OCI-LY1 (cell line): ENCODE measurements around the gene PRKACA.

Experiments
- H2AFZ ChIP-seq: fragments of 200-600 bp; sonication (generic), shearing (Covaris generic); 2 replicates; pipeline ENCODE4 v1.6.0; 2014; ENCODE audit warnings: antibody characterized with exemption, mild to moderate bottlenecking, low read length
- H3F3A ChIP-seq: fragments of 200-600 bp; sonication (generic), shearing (Covaris generic); 2 replicates; pipeline ENCODE4 v1.6.0; 2014; ENCODE audit warnings: mild to moderate bottlenecking, antibody characterized with exemption, low read length, moderate library complexity; ENCODE audit not compliant: insufficient read depth
- H3K27ac ChIP-seq: fragments of 200-600 bp; sonication (generic); 2 replicates; pipeline ENCODE4 v1.5.1; 2014; ENCODE audit warnings: low read length, mixed run types, mild to moderate bottlenecking, low read depth; ENCODE audit not compliant: poor library complexity, severe bottlenecking
- H3K27me3 ChIP-seq: fragments of 200-600 bp; sonication (generic); 2 replicates; pipeline ENCODE4 v1.6.0; 2014; ENCODE audit warnings: antibody characterized with exemption, mild to moderate bottlenecking, low read length, moderate library complexity; ENCODE audit not compliant: insufficient read depth
- H3K36me3 ChIP-seq: fragments of 200-600 bp; sonication (generic); 2 replicates; pipeline ENCODE4 v1.6.1; 2014; ENCODE audit warnings: mild to moderate bottlenecking, antibody characterized with exemption, low read length, moderate library complexity, mixed read lengths; ENCODE audit not compliant: insufficient read depth
- H3K4me1 ChIP-seq: fragments of 200-600 bp; sonication (generic); 2 replicates; pipeline ENCODE4 v1.5.1; 2014; ENCODE audit warnings: mild to moderate bottlenecking, low read length, moderate library complexity; ENCODE audit not compliant: insufficient read depth, severe bottlenecking
- H3K4me2 ChIP-seq: fragments of 200-600 bp; sonication (generic), shearing (Covaris generic); 2 replicates; pipeline ENCODE4 v1.6.1; 2014; ENCODE audit warnings: low read length
- H3K4me3 ChIP-seq: fragments of 200-600 bp; sonication (generic); 2 replicates; pipeline ENCODE4 v1.5.1; 2014; ENCODE audit warnings: low read length, low read depth, mild to moderate bottlenecking, mixed read lengths; ENCODE audit not compliant: poor library complexity, severe bottlenecking
- H3K79me2 ChIP-seq: fragments of 200-600 bp; shearing (Covaris generic); 2 replicates; pipeline ENCODE4 v1.6.1; 2016; ENCODE audit warnings: mixed run types, low read length, mixed read lengths; ENCODE audit not compliant: insufficient read depth
- H3K9ac ChIP-seq: fragments of 200-600 bp; sonication (generic), shearing (Covaris generic); 2 replicates; pipeline ENCODE4 v1.6.1; 2014; ENCODE audit warnings: mild to moderate bottlenecking, low read length, mixed read lengths
- H3K9me2 ChIP-seq: fragments of 200-600 bp; sonication (generic), shearing (Covaris generic); 2 replicates; pipeline ENCODE4 v1.6.1; 2014; ENCODE audit warnings: low read depth, mild to moderate bottlenecking, low read length, mixed read lengths
- H3K9me3 ChIP-seq: fragments of 200-600 bp; shearing (Covaris generic); 2 replicates; pipeline ENCODE4 v1.6.1; 2014; ENCODE audit warnings: low read length, mixed read lengths
- H4K20me1 ChIP-seq: fragments of 200-600 bp; sonication (generic), shearing (Covaris generic); 2 replicates; pipeline ENCODE4 v1.6.0; 2016; ENCODE audit warnings: mild to moderate bottlenecking, low read length; ENCODE audit not compliant: insufficient read depth
- CTCF ChIP-seq: fragments of 200-600 bp; sonication (generic), shearing (Covaris generic); IDR thresholded peaks from 2 replicates; pipeline ENCODE4 v1.5.1; 2017; ENCODE audit warnings: mild to moderate bottlenecking, antibody characterized with exemption, low read length, moderate library complexity, mixed read lengths
- EZH2 ChIP-seq: fragments of 200-600 bp; sonication (generic), shearing (Covaris generic); IDR thresholded peaks from 2 replicates; pipeline ENCODE4 v1.8.0; 2017; ENCODE audit warnings: borderline replicate concordance, mixed run types, mild to moderate bottlenecking, antibody characterized with exemption, low read length, moderate library complexity, mixed read lengths

Gene PRKACA

GRCh38 chr19:14072535-14073260 lies 44.9 kb downstream of the PRKACA start, which contains the start of gene MISP3:
Gene MISP3 (plus strand): TSS chr19:14072786. CDS start chr19:14073310, 524 bp downstream.
- no peak within 1 kb of the TSS for H3K27ac ChIP-seq

GRCh38 chr19:14070268-14071050 lies 47.1 kb downstream of the PRKACA start:
- no peak overlapping the region for H3K27ac ChIP-seq
- H3K27me3 ChIP-seq: no peaks in the 10 kb centered on the region
- no peaks in the 10 kb centered on the region for H3K9me3 ChIP-seq
- H3F3A ChIP-seq: no peaks in the 10 kb centered on the region
- H3K4me1 ChIP-seq: peaks cover 30% of the 10 kb centered on the region
- no peaks in the 10 kb centered on the region for H3K9me2 ChIP-seq
- no peaks in the 10 kb centered on the region for H4K20me1 ChIP-seq
- H2AFZ ChIP-seq: no peak overlapping the region
- H3K79me2 ChIP-seq: no peaks in the 10 kb centered on the region
- no peak for TF ChIP-seq EZH2
- no peak for TF ChIP-seq CTCF
- H3K4me2 ChIP-seq: no peak overlapping the region
- H3K9ac ChIP-seq: no peak overlapping the region
- no peaks in the 10 kb centered on the region for H3K36me3 ChIP-seq
- H3K4me3 ChIP-seq: no peak overlapping the region

More at GRCh38 chr19:14072535-14073260, 44.9 kb downstream of the PRKACA start, which contains the start of gene MISP3:
- Histone ChIP-seq H3K4me3 (peak within 1 kb of the TSS; percentile 63), H3K79me2 (no peaks in the 10 kb centered on the region), H3K27me3 (no peaks in the 10 kb centered on the region), H3K9me2 (no peaks in the 10 kb centered on the region), H3K4me1 (peaks cover 30% of the 10 kb centered on the region), H4K20me1 (no peaks in the 10 kb centered on the region), H3K9me3 (no peaks in the 10 kb centered on the region), H3K36me3 (no peaks in the 10 kb centered on the region), H2AFZ (no peak within 1 kb of the TSS), H3F3A (no peaks in the 10 kb centered on the region), H3K9ac (peak within 1 kb of the TSS; percentile 53; the same call in 1 of the 2 replicates), H3K4me2 (peak within 1 kb of the TSS; percentile 95)
- TF ChIP-seq CTCF: no peak
- TF ChIP-seq EZH2: no peak

- Histone ChIP-seq H3K36me3 (no peaks in the 10 kb centered on the region), H3K9me2 (no peaks in the 10 kb centered on the region), H3K4me2 (no peak overlapping the region), H3F3A (no peaks in the 10 kb centered on the region), H3K27ac (no peak overlapping the region), H3K9me3 (no peaks in the 10 kb centered on the region), H3K4me3 (no peak overlapping the region), H4K20me1 (no peaks in the 10 kb centered on the region), H3K27me3 (no peaks in the 10 kb centered on the region), H2AFZ (no peak overlapping the region), H3K4me1 (no peaks in the 10 kb centered on the region), H3K79me2 (no peaks in the 10 kb centered on the region), H3K9ac (no peak overlapping the region)
- TF ChIP-seq EZH2 (no peak), CTCF (no peak)
These were observed 51.4 kb downstream of the PRKACA start for GRCh38 chr19:14066134-14066533.
